ENCODE results near the gene TSPAN14.

DNA sequence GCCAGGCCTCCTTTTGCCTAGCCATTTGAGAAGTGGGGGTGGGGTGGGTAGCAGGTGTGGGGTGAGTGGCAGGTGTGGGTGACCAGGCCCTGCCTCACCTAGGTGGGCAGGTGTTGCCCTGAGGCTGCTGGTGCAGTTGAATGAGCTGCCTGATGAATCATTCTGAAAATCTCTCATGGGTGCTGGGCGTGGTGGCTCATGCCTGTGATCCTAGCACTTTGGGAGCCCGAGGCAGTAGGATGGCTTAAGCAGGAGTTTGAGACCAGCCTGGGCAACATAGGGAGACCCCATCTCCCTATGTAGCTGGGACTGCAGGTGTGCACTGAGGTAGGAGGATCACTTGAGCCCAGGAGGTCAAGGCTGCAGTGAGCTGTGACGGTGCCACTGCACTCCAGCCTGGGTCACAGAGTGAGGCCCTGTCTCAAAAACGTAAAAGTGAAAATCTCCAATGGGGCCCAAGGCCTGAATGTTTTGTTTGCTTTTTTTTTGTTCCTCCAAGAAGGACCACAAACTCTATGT, 17.7 kb downstream of the TSPAN14 start:
- TF ChIP-seq, protein P1, sequence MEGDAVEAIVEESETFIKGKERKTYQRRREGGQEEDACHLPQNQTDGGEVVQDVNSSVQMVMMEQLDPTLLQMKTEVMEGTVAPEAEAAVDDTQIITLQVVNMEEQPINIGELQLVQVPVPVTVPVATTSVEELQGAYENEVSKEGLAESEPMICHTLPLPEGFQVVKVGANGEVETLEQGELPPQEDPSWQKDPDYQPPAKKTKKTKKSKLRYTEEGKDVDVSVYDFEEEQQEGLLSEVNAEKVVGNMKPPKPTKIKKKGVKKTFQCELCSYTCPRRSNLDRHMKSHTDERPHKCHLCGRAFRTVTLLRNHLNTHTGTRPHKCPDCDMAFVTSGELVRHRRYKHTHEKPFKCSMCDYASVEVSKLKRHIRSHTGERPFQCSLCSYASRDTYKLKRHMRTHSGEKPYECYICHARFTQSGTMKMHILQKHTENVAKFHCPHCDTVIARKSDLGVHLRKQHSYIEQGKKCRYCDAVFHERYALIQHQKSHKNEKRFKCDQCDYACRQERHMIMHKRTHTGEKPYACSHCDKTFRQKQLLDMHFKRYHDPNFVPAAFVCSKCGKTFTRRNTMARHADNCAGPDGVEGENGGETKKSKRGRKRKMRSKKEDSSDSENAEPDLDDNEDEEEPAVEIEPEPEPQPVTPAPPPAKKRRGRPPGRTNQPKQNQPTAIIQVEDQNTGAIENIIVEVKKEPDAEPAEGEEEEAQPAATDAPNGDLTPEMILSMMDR (IDR thresholded peaks at IDR 0.05): no peak
- TF ChIP-seq POLR2A (IDR thresholded peaks at IDR 0.05): no peak
